ENCODE results near the gene HSPA12B. TPM values are rescaled to one million over a fixed set of nuclear protein-coding genes. Genes with fewer than 3 reads are reported as not detected.

HSPA12B gene
- total RNA-seq, 1 donor: not detected

DNA sequence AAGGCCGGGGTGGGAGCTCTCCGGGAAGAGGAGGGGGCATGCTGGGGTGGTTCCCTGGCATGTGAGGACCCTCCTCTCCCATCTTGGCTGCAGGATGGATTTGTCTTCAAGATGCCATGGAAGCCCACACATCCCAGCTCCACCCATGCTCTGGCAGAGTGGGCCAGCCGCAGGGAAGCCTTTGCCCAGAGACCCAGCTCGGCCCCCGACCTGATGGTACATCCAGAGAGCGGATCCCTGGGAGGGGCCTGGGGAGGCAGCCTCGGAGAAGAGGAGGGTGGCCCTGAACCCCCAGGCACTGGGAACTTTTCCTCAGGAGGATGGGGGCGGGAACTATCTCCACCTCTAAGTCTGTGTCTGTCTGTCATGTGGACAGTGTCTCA is 68.4 kb downstream of the HSPA12B start:
- no peak for DNase-seq (ENCODE audit: low read depth)
- TF ChIP-seq, protein P1, sequence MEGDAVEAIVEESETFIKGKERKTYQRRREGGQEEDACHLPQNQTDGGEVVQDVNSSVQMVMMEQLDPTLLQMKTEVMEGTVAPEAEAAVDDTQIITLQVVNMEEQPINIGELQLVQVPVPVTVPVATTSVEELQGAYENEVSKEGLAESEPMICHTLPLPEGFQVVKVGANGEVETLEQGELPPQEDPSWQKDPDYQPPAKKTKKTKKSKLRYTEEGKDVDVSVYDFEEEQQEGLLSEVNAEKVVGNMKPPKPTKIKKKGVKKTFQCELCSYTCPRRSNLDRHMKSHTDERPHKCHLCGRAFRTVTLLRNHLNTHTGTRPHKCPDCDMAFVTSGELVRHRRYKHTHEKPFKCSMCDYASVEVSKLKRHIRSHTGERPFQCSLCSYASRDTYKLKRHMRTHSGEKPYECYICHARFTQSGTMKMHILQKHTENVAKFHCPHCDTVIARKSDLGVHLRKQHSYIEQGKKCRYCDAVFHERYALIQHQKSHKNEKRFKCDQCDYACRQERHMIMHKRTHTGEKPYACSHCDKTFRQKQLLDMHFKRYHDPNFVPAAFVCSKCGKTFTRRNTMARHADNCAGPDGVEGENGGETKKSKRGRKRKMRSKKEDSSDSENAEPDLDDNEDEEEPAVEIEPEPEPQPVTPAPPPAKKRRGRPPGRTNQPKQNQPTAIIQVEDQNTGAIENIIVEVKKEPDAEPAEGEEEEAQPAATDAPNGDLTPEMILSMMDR (IDR thresholded peaks at IDR 0.05; ENCODE audit: insufficient read depth, low read depth, low read length): no peak
- H3K4me3 ChIP-seq (ENCODE audit: low read depth, low read length): no peak overlapping the region

DNA sequence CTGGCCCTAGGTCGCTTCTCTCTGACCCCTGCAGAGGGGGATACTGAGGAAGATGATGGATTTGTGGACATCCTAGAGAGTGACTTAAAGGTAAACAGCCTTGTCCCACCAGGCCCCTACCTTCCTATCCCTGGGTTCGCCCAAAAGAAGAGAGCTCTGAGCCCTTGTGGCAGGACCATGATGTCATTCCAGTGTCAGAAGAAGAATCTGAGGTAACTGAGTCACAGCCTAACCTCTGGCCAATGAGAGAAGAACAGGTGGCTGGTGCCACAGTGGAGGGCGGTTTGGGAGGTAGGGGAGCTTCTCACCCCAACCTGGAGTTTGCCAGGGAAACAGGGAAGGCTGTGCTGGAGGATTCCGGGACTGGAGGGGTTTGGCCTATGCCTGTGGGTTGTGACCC is 68.8 kb downstream of the HSPA12B start:
- H3K4me3 ChIP-seq (ENCODE audit: low read depth, low read length): no peak overlapping the region
- TF ChIP-seq, protein P1 (IDR thresholded peaks at IDR 0.05; ENCODE audit: insufficient read depth, low read depth, low read length): no peak
- no peak for DNase-seq (ENCODE audit: low read depth)

DNA sequence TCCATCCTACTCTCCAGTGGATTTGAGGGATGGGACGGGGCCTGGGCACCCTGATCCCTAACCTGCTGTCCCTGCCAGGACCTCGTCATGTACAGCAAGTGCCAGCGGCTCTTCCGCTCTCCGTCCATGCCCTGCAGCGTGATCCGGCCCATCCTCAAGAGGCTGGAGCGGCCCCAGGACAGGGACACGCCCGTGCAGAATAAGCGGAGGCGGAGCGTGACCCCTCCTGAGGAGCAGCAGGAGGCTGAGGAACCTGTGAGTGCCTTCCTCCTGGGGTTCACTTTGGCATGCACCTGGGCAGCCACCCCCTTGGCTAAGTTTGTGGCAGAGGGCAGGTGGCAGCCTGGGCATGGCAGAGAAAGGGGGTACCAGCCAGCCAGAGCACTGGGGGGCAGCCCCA is 69.4 kb downstream of the HSPA12B start:
- H3K4me3 ChIP-seq (ENCODE audit: low read depth, low read length): no peak overlapping the region
- TF ChIP-seq, protein P1 (IDR thresholded peaks at IDR 0.05; ENCODE audit: insufficient read depth, low read depth, low read length): no peak
- DNase-seq (ENCODE audit: low read depth): no peak

Other genes with a start within 250 kb of the HSPA12B start
- gene GFRA4, start 69.3 kb upstream of the HSPA12B start, total RNA-seq: not detected in 2 replicates
- gene ADAM33, start 50.7 kb upstream of the HSPA12B start, total RNA-seq: 44.8 and 53.1 TPM in 2 replicates
- gene SIGLEC1, start 20.1 kb upstream of the HSPA12B start, total RNA-seq: not detected in 2 replicates
- gene ADISSP, start 35.1 kb downstream of the HSPA12B start, total RNA-seq: 26.8 and 34.8 TPM in 2 replicates
- gene SPEF1, start 48.8 kb downstream of the HSPA12B start, total RNA-seq: under 0.01 and 0.32 TPM in 2 replicates
- gene CENPB, start 54.1 kb downstream of the HSPA12B start, total RNA-seq: 87.7 and 106 TPM in 2 replicates
- gene CDC25B, start 63.6 kb downstream of the HSPA12B start, total RNA-seq: 28.0 and 46.2 TPM in 2 replicates
- gene AP5S1, start 87.9 kb downstream of the HSPA12B start, total RNA-seq: 17.7 and 20.6 TPM in 2 replicates
- gene MAVS, start 114.1 kb downstream of the HSPA12B start, total RNA-seq: 26.7 and 32.4 TPM in 2 replicates
- gene PANK2, start 156.7 kb downstream of the HSPA12B start, total RNA-seq: 53.5 and 64.8 TPM in 2 replicates